K562 (cell line): ENCODE measurements around the gene C10orf71. TPM values are rescaled to one million over a fixed set of nuclear protein-coding genes. Genes with fewer than 3 reads are reported as not detected.

Source experiments
- ATAC-seq: fragments of 200-7000 bp; cut with Tn5 transposase; 3 replicates; pipeline ENCODE4 v1.9.1; 2020; ENCODE audit warnings: moderate library complexity
- BruUV-seq: library from RNA; stranded (reverse); fragments of 400-500 nt; replicated peaks from 2 replicates; lab custom pipeline; 2021; lab: Mats Ljungman, UMichigan
- CTCF ChIA-PET: fragments of 300-600 bp; formaldehyde crosslinking; extraction: SDS; loops from one replicate; lab custom pipeline; 2021; ENCODE audit warnings: low intra/inter-chr PET ratio; lab: Yijun Ruan, JAX
- POLR2A ChIA-PET: fragments of 300-600, 350-650 bp; sonication (Branson Sonifier 250); formaldehyde crosslinking; extraction: SDS; loops from one replicate; lab custom pipeline; 2021; ENCODE audit warnings: antibody characterized with exemption, inconsistent platforms; lab: Yijun Ruan, JAX
- DNase-seq, 4 experiments: peaks; one replicate each; pipeline versions ENCODE4 v3.0.0 to v3.0.0-alpha.2; 2011 to 2018; ENCODE audit warnings: low spot score in 3 of 4, mixed read lengths in 3 of 4; ENCODE audit errors: extremely low read depth in 1 of 4
- FAIRE-seq: peaks from 2 replicates; lab custom pipeline; 2011; peaks lifted over from hg19 to GRCh38; lab: Jason Lieb, UNC
- H2AFZ ChIP-seq: 2 replicates; pipeline ENCODE4 v1.6.0; 2011; ENCODE audit warnings: low read depth, low read length, control low read depth, inconsistent platforms
- H3K27ac ChIP-seq: fragments of 200-600 bp; 3 replicates; pipeline ENCODE4 v1.8.0; 2011; ENCODE audit warnings: low read depth, mild to moderate bottlenecking, control low read depth, inconsistent platforms, low read length, moderate library complexity, mixed read lengths; ENCODE audit errors: extremely low read depth
- H3K27me3 ChIP-seq, 2 experiments: fragments of 300-600 bp in 1 of 2; 2 replicates in 1 of 2; 3 replicates in 1 of 2; pipeline versions ENCODE4 v1.6.0 to v1.8.0; 2011; ENCODE audit warnings: inconsistent platforms in 2 of 2, low read length in 2 of 2, mild to moderate bottlenecking in 1 of 2, mixed read lengths in 1 of 2, moderate library complexity in 1 of 2; ENCODE audit not compliant: control insufficient read depth in 2 of 2, insufficient read depth in 2 of 2
- H3K36me3 ChIP-seq: fragments of 300-600 bp; 3 replicates; pipeline ENCODE4 v1.8.0; 2011; ENCODE audit warnings: mild to moderate bottlenecking, low read length, inconsistent platforms; ENCODE audit not compliant: control insufficient read depth, insufficient read depth
- H3K4me1 ChIP-seq, 2 experiments: fragments of 200-600 bp in 1 of 2; replicated peaks in 1 of 2; 2 replicates in 1 of 2; 3 replicates in 1 of 2; pipeline versions ENCODE4 v1.5.1 to v1.8.0; 2011; ENCODE audit warnings: inconsistent platforms in 2 of 2, low read length in 2 of 2, mild to moderate bottlenecking in 1 of 2, mixed read lengths in 1 of 2, moderate library complexity in 1 of 2; ENCODE audit not compliant: control insufficient read depth in 2 of 2, insufficient read depth in 2 of 2
- H3K4me2 ChIP-seq: 2 replicates; pipeline ENCODE4 v1.6.1; 2011; ENCODE audit warnings: low read length, control low read depth, inconsistent platforms, mixed read lengths; ENCODE audit not compliant: insufficient read depth
- H3K4me3 ChIP-seq: fragments of 200-600 bp; sonication (generic), shearing (Covaris generic); 2 replicates; pipeline ENCODE4 v1.5.1; 2016; ENCODE audit warnings: control low read depth, inconsistent platforms
- H3K79me2 ChIP-seq: fragments of 200-600 bp; 3 replicates; pipeline ENCODE4 v1.8.0; 2011; ENCODE audit warnings: low read length, inconsistent platforms; ENCODE audit not compliant: control insufficient read depth, insufficient read depth
- H3K9ac ChIP-seq, 2 experiments: 2 replicates each; pipeline versions ENCODE4 v1.6.0 to v1.6.1; 2011; ENCODE audit warnings: low read depth in 2 of 2, low read length in 2 of 2, control low read depth in 1 of 2, inconsistent platforms in 1 of 2, mild to moderate bottlenecking in 1 of 2, mixed read lengths in 1 of 2; ENCODE audit not compliant: insufficient read depth in 1 of 2
- H3K9me1 ChIP-seq: one replicate; pipeline ENCODE4 v1.6.0; 2011; ENCODE audit warnings: inconsistent platforms, mild to moderate bottlenecking, low read length, moderate library complexity; ENCODE audit not compliant: control insufficient read depth, insufficient read depth
- H3K9me3 ChIP-seq: replicated peaks from 2 replicates; pipeline ENCODE4 v1.5.1; 2011; ENCODE audit warnings: low read depth, low read length, inconsistent platforms; ENCODE audit not compliant: control insufficient read depth, insufficient read depth
- H4K20me1 ChIP-seq: replicated peaks from 2 replicates; pipeline ENCODE4 v1.6.1; 2011; ENCODE audit warnings: low read length, inconsistent platforms, mixed read lengths; ENCODE audit not compliant: control insufficient read depth, insufficient read depth
- CEBPB ChIP-seq: fragments of 450-650 bp; IDR thresholded peaks from 2 replicates; pipeline ENCODE4 v1.6.1; 2016; ENCODE audit warnings: missing genetic modification characterization, missing compliant biosample characterization
- CEBPG ChIP-seq, 3 experiments: fragments of 200-800 bp in 1 of 3; sonication (Bioruptor generic) in 1 of 3; sonication (generic) in 1 of 3; formaldehyde crosslinking in 1 of 3; IDR thresholded peaks in 2 of 3; conservative IDR thresholded peaks in 1 of 3; 2 replicates each; pipeline versions ENCODE4 v1.6.1 to v1.8.0; 2016 to 2022; ENCODE audit warnings: missing compliant biosample characterization in 2 of 3, missing genetic modification characterization in 2 of 3, mild to moderate bottlenecking in 1 of 3, missing genetic modification reagents in 1 of 3
- EGR1 ChIP-seq: fragments of 450-650 bp; conservative IDR thresholded peaks from 2 replicates; pipeline ENCODE4 v1.6.1; 2017; ENCODE audit warnings: mild to moderate bottlenecking
- GABPB1 ChIP-seq: sonication (generic); formaldehyde crosslinking; IDR thresholded peaks from 2 replicates; pipeline ENCODE4 v1.8.0; 2022; ENCODE audit warnings: mild to moderate bottlenecking, missing genetic modification reagents
- NFYB ChIP-seq: IDR thresholded peaks from 2 replicates; pipeline ENCODE4 v1.6.1; 2011; ENCODE audit warnings: mild to moderate bottlenecking, moderate library complexity; ENCODE audit not compliant: insufficient read length; ENCODE audit errors: extremely low read depth
- RBM25 ChIP-seq: fragments of 200-400 bp; formaldehyde crosslinking; IDR thresholded peaks from 2 replicates; pipeline ENCODE4 v1.6.1; 2018; ENCODE audit warnings: low read length, low read depth, moderate library complexity; ENCODE audit not compliant: severe bottlenecking
- TAF1 ChIP-seq: IDR thresholded peaks from 2 replicates; pipeline ENCODE4 v1.6.1; 2011; ENCODE audit warnings: mild to moderate bottlenecking, low read length, moderate library complexity; ENCODE audit not compliant: insufficient read depth, control insufficient read depth, severe bottlenecking; ENCODE audit errors: extremely low read depth
- ZNF146 ChIP-seq: IDR thresholded peaks from one replicate; pipeline ENCODE4 v1.6.1; 2018; ENCODE audit warnings: missing compliant biosample characterization; ENCODE audit not compliant: unreplicated experiment
- ZNF780A ChIP-seq: fragments of 250-450 bp; sonication (Bioruptor Pico); IDR thresholded peaks from 2 replicates; pipeline ENCODE4 v1.5.0; 2021; ENCODE audit warnings: mild to moderate bottlenecking
- WGBS: fragments of 100-300 bp; shearing (Covaris generic); methylation state at CpG from one replicate; pipeline ENCODE4 v1.1.6; 2016; ENCODE audit warnings: low coverage, mixed read lengths; ENCODE audit not compliant: insufficient coverage; ENCODE audit errors: missing lambda C conversion rate; 5-methylcytosine and 5-hydroxymethylcytosine counted together
- in situ Hi-C: fragments of 300-500 bp; cut with MboI; formaldehyde crosslinking; loops from 4 replicates; pipeline ENCODE4 v1.15.0; 2018; ENCODE audit warnings: inconsistent platforms, mixed read lengths
- intact Hi-C: fragments of 100-400 bp; cut with micrococcal nuclease; formaldehyde crosslinking; loops from 2 replicates; pipeline ENCODE4 v1.14.2; 2022
- polyA plus RNA-seq, 8 experiments: library from polyadenylated mRNA; depleted of rRNA in 4 of 8; stranded (reverse) in 5 of 8; unstranded in 3 of 8; fragments of >200 nt; fragmentation: Nextera tagmentation in 2 of 8; fragmentation: Illumina TruSeq in 1 of 8; extraction: Ambion mirVana in 2 of 8; extraction: Trizol in 1 of 8; gene quantifications; 2 replicates each; pipeline versions ENCODE4 v1.2.1 to v1.2.3, GENCODE V29; 2011 to 2014; ENCODE audit warnings: inconsistent platforms in 1 of 8, missing spikeins in 1 of 8
- total RNA-seq, 7 experiments: library from RNA; depleted of rRNA in 6 of 7; stranded (reverse); fragments of >200 nt in 6 of 7; fragmentation: Illumina TruSeq in 2 of 7; extraction: Trizol in 2 of 7; gene quantifications; 2 replicates each; pipeline versions ENCODE4 v1.2.1 to v1.2.3, GENCODE V29; 2011 to 2021; ENCODE audit warnings: low replicate concordance in 1 of 7
- TF ChIP-seq, protein P1 (sequence below): sonication (generic); formaldehyde crosslinking; IDR thresholded peaks from 2 replicates; pipeline ENCODE4 v1.9.0; 2022; ENCODE audit warnings: mild to moderate bottlenecking, missing genetic modification reagents
- TF ChIP-seq, protein P2 (sequence below): fragments of 450-650 bp; IDR thresholded peaks from 2 replicates; pipeline ENCODE4 v1.6.1; 2016

Gene C10orf71
- total and polyA plus RNA-seq, 9 of the 15 experiments (the other 6 are each of a cell fraction or from before 2014, with no cell fraction given): 0.06 to 4.5 (median 1.3) TPM

DNA sequence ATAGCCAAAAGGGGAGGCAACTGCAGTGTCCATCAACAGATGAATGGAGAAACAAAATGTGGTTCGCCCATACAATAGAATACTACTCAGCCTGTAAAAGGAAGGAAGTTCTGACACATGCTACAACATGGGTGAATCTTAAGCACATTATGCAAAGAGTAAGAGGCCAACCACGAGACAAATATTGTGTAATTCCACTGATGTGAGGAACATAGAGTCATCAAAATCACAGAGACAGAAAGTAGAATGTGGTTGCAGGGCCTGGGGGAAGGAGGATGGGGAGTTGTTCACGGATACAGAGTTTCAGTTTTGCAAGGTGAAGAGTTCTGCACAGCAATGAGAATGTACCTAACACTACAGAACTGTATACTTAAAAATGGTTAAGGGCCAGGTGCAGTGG, 13.7 kb upstream of the C10orf71 start:
- no peak for TF ChIP-seq GABPB1 (CRISPR knock-in tag)
- TF ChIP-seq, protein P1, sequence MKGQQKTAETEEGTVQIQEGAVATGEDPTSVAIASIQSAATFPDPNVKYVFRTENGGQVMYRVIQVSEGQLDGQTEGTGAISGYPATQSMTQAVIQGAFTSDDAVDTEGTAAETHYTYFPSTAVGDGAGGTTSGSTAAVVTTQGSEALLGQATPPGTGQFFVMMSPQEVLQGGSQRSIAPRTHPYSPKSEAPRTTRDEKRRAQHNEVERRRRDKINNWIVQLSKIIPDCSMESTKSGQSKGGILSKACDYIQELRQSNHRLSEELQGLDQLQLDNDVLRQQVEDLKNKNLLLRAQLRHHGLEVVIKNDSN: no peak
- TF ChIP-seq, protein P2, sequence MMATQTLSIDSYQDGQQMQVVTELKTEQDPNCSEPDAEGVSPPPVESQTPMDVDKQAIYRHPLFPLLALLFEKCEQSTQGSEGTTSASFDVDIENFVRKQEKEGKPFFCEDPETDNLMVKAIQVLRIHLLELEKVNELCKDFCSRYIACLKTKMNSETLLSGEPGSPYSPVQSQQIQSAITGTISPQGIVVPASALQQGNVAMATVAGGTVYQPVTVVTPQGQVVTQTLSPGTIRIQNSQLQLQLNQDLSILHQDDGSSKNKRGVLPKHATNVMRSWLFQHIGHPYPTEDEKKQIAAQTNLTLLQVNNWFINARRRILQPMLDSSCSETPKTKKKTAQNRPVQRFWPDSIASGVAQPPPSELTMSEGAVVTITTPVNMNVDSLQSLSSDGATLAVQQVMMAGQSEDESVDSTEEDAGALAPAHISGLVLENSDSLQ: 0 out of 2 replicates have a peak, but pooled peaks have one; percentile 5
- TF ChIP-seq CEBPB (tag): peak; percentile 44
- TF ChIP-seq CEBPG (CRISPR knock-in tag; IDR thresholded peaks at IDR 0.05): no peak
- peak; percentile 23 to 29; a peak in 1 of 4 replicates for TF ChIP-seq CEBPG (tag; conservative IDR thresholded peaks at IDR 0.05 in 1 of 2, IDR thresholded peaks at IDR 0.05 in 1 of 2)
- no peak for TF ChIP-seq TAF1
- peak; percentile 81 for TF ChIP-seq ZNF146
- TF ChIP-seq ZNF780A: no peak
- TF ChIP-seq EGR1: 0 out of 2 replicates have a peak, but pooled peaks have one; percentile 15
- no peak for TF ChIP-seq NFYB
- TF ChIP-seq RBM25: peak; percentile 26

More for the DNA sequence above, 13.7 kb upstream of the C10orf71 start:
- Histone ChIP-seq H3K9me3 (no peaks in the 10 kb centered on the region), H3K36me3 (no peaks in the 10 kb centered on the region), H3K4me3 (no peak overlapping the region), H3K9ac (no peak overlapping the region), H3K9me1 (no peaks in the 10 kb centered on the region), H4K20me1 (no peaks in the 10 kb centered on the region), H3K27me3 (no peaks in the 10 kb centered on the region), H3K27ac (no peak overlapping the region), H3K4me1 (peaks cover 4 to 5% of the 10 kb centered on the region in 2 experiments; a peak in 3 of 5 replicates), H3K4me2 (no peak overlapping the region), H2AFZ (no peak overlapping the region), H3K79me2 (no peaks in the 10 kb centered on the region)
- no peak for ATAC-seq
- BruUV-seq: no TSS peak
- intact Hi-C loops: no loop called here
- 48% methylated on average over 3 of the region's 3 CpGs for WGBS
- ChIA-PET POLR2A (no interaction called here), CTCF (no interaction called here)
- peak; percentile 40 for FAIRE-seq
- in situ Hi-C loops: no loop called here
- DNase-seq: no peak
